ENCODE results near the gene RFXANK. TPM values are rescaled to one million over a fixed set of nuclear protein-coding genes. Genes with fewer than 3 reads are reported as not detected.

Gene RFXANK
- total RNA-seq, 1 donor from 2014 or later = 91.1 TPM

GRCh38 chr19:19238126-19238894, 46.3 kb downstream of the RFXANK start:
- Mint-ChIP-seq H3K4me1 (ENCODE audit: low read depth, unreplicated experiment) (no peaks in the 10 kb centered on the region), H3K27me3 (ENCODE audit: low read depth, unreplicated experiment) (peaks cover 24% of the 10 kb centered on the region), H3K27ac (ENCODE audit: unreplicated experiment) (no peak overlapping the region), H3K36me3 (ENCODE audit: low read depth, unreplicated experiment) (peaks cover 5% of the 10 kb centered on the region), H3K4me3 (ENCODE audit: unreplicated experiment) (no peak overlapping the region), H3K9me3 (ENCODE audit: unreplicated experiment) (peaks cover 15% of the 10 kb centered on the region)
- Histone ChIP-seq H3K4me1 (ENCODE audit: insufficient read depth, low read length) (no peaks in the 10 kb centered on the region), H3K4me2 (ENCODE audit: low read length) (no peak overlapping the region), H3K27me3 (ENCODE audit: insufficient read depth, low read length) (no peaks in the 10 kb centered on the region), H3K9me3 (ENCODE audit: insufficient read depth, low read depth, low read length) (peaks cover 15% of the 10 kb centered on the region), H3K4me3 (ENCODE audit: insufficient read depth, low read depth, low read length) (no peak overlapping the region), H3K27ac (ENCODE audit: low read depth, low read length) (no peak overlapping the region), H3K9ac (ENCODE audit: low read length) (no peak overlapping the region), H3K79me2 (ENCODE audit: insufficient read depth, low read length) (no peaks in the 10 kb centered on the region), H4K20me1 (ENCODE audit: insufficient read depth, low read length) (no peaks in the 10 kb centered on the region), H2AFZ (ENCODE audit: low read depth, low read length) (no peak overlapping the region), H3K36me3 (ENCODE audit: insufficient read depth, low read length) (no peaks in the 10 kb centered on the region)
- DNase-seq (ENCODE audit: low read depth) (no peak), FAIRE-seq (no peak)
- TF ChIP-seq EZH2 (IDR thresholded peaks at IDR 0.05; ENCODE audit: insufficient read depth, low read length) (no peak), CTCF (IDR thresholded peaks at IDR 0.05; ENCODE audit: insufficient read depth, low read depth, low read length) (no peak)

- Mint-ChIP-seq H3K4me3 (ENCODE audit: unreplicated experiment) (no peak overlapping the region), H3K36me3 (ENCODE audit: low read depth, unreplicated experiment) (peaks cover 2% of the 10 kb centered on the region), H3K9me3 (ENCODE audit: unreplicated experiment) (peaks cover 6% of the 10 kb centered on the region), H3K4me1 (ENCODE audit: low read depth, unreplicated experiment) (no peaks in the 10 kb centered on the region), H3K27me3 (ENCODE audit: low read depth, unreplicated experiment) (peaks cover 24% of the 10 kb centered on the region), H3K27ac (ENCODE audit: unreplicated experiment) (no peak overlapping the region)
- H3K4me3 ChIP-seq (ENCODE audit: insufficient read depth, low read depth, low read length) = no peak overlapping the region
- H4K20me1 ChIP-seq (ENCODE audit: insufficient read depth, low read length) = no peaks in the 10 kb centered on the region
- no peak overlapping the region for H3K27ac ChIP-seq (ENCODE audit: low read depth, low read length)
- TF ChIP-seq CTCF (IDR thresholded peaks at IDR 0.05; ENCODE audit: insufficient read depth, low read depth, low read length) (no peak), EZH2 (IDR thresholded peaks at IDR 0.05; ENCODE audit: insufficient read depth, low read length) (no peak)
- no peak for DNase-seq (ENCODE audit: low read depth)
- H3K27me3 ChIP-seq (ENCODE audit: insufficient read depth, low read length) = no peaks in the 10 kb centered on the region
- no peaks in the 10 kb centered on the region for H3K4me1 ChIP-seq (ENCODE audit: insufficient read depth, low read length)
- FAIRE-seq = no peak
- no peaks in the 10 kb centered on the region for H3K36me3 ChIP-seq (ENCODE audit: insufficient read depth, low read length)
- no peak overlapping the region for H2AFZ ChIP-seq (ENCODE audit: low read depth, low read length)
- no peak overlapping the region for H3K4me2 ChIP-seq (ENCODE audit: low read length)
- no peaks in the 10 kb centered on the region for H3K79me2 ChIP-seq (ENCODE audit: insufficient read depth, low read length)
- H3K9me3 ChIP-seq (ENCODE audit: insufficient read depth, low read depth, low read length) = peaks cover 4% of the 10 kb centered on the region
- no peak overlapping the region for H3K9ac ChIP-seq (ENCODE audit: low read length)
These were observed 47.6 kb downstream of the RFXANK start for GRCh38 chr19:19239675-19240074.

DNA sequence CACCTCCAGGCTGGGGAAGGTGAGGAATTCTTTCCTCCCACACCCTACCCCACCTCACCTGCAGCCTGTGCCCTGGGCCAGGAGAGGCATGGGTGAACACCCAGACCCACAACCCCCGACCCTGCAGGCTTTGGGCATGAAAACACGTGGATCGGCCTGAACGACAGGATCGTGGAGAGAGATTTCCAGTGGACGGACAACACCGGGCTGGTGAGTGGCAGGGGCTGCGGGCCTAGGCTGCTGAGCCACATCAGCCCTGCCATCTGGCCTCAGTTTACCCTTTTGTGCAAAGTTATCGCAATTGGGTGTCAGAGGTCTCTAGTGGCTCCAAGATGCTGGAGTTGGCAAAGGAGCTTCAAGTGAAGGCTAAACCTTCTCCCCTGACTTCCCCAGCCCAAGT, 48.4 kb downstream of the RFXANK start:
- H3K27me3 ChIP-seq (ENCODE audit: insufficient read depth, low read length) = no peaks in the 10 kb centered on the region
- H3K4me3 ChIP-seq (ENCODE audit: insufficient read depth, low read depth, low read length) = no peak overlapping the region
- H3K4me3 Mint-ChIP-seq (ENCODE audit: unreplicated experiment) = no peak overlapping the region
- H3K79me2 ChIP-seq (ENCODE audit: insufficient read depth, low read length) = no peaks in the 10 kb centered on the region
- H3K36me3 Mint-ChIP-seq (ENCODE audit: low read depth, unreplicated experiment) = peaks cover 2% of the 10 kb centered on the region
- no peaks in the 10 kb centered on the region for H3K9me3 ChIP-seq (ENCODE audit: insufficient read depth, low read depth, low read length)
- H3K4me1 ChIP-seq (ENCODE audit: insufficient read depth, low read length) = no peaks in the 10 kb centered on the region
- DNase-seq (ENCODE audit: low read depth) = no peak
- H3K9me3 Mint-ChIP-seq (ENCODE audit: unreplicated experiment) = peaks cover 6% of the 10 kb centered on the region
- no peak for TF ChIP-seq EZH2 (IDR thresholded peaks at IDR 0.05; ENCODE audit: insufficient read depth, low read length)
- H3K4me2 ChIP-seq (ENCODE audit: low read length) = no peak overlapping the region
- no peak for FAIRE-seq
- no peak overlapping the region for H3K27ac Mint-ChIP-seq (ENCODE audit: unreplicated experiment)
- H3K4me1 Mint-ChIP-seq (ENCODE audit: low read depth, unreplicated experiment) = no peaks in the 10 kb centered on the region
- H2AFZ ChIP-seq (ENCODE audit: low read depth, low read length) = no peak overlapping the region
- H3K36me3 ChIP-seq (ENCODE audit: insufficient read depth, low read length) = no peaks in the 10 kb centered on the region
- H4K20me1 ChIP-seq (ENCODE audit: insufficient read depth, low read length) = no peaks in the 10 kb centered on the region
- H3K27ac ChIP-seq (ENCODE audit: low read depth, low read length) = no peak overlapping the region
- no peak overlapping the region for H3K9ac ChIP-seq (ENCODE audit: low read length)
- H3K27me3 Mint-ChIP-seq (ENCODE audit: low read depth, unreplicated experiment) = peaks cover 24% of the 10 kb centered on the region

Data from astrocyte (in vitro differentiated cells and primary cell).